ENCODE data around the gene FZD7.

DNA sequence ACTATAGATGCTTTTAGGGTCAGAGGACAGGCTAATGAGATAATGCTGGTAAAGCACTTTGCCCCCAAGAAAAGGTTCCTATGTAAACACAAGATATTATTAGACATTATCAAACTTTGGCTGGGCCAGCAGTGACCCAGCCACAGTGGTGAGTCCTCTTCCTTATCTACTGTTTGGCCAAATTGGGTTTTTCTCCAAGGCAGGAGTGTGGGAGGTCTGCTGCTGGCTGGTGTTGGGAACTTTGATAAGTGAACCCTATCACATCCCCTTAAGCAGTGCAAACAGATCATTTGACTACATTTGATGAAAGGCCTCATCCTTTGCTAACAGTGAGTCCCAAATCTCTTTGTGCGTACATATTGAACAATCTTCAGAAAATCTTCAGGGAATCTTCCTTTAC lies 16.2 kb downstream of the FZD7 start:
- TF ChIP-seq POLR2A (IDR thresholded peaks at IDR 0.05) = no peak
- TF ChIP-seq, protein P1, sequence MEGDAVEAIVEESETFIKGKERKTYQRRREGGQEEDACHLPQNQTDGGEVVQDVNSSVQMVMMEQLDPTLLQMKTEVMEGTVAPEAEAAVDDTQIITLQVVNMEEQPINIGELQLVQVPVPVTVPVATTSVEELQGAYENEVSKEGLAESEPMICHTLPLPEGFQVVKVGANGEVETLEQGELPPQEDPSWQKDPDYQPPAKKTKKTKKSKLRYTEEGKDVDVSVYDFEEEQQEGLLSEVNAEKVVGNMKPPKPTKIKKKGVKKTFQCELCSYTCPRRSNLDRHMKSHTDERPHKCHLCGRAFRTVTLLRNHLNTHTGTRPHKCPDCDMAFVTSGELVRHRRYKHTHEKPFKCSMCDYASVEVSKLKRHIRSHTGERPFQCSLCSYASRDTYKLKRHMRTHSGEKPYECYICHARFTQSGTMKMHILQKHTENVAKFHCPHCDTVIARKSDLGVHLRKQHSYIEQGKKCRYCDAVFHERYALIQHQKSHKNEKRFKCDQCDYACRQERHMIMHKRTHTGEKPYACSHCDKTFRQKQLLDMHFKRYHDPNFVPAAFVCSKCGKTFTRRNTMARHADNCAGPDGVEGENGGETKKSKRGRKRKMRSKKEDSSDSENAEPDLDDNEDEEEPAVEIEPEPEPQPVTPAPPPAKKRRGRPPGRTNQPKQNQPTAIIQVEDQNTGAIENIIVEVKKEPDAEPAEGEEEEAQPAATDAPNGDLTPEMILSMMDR (IDR thresholded peaks at IDR 0.05) = no peak

Measured in body of pancreas (tissue), 4 donors.